KMS-11 (cell line): Measurements from ENCODE around the gene HMGXB4.

ENCODE experiments used
- H2AFZ ChIP-seq: fragments of 200-600 bp; sonication (generic); 2 replicates; pipeline ENCODE4 v1.6.1; 2016; ENCODE audit warnings: antibody characterized with exemption, mixed run types, low read depth
- H3K27ac ChIP-seq: fragments of 200-600 bp; sonication (generic); 2 replicates; pipeline ENCODE4 v1.6.1; 2016; ENCODE audit warnings: mild to moderate bottlenecking, mixed run types
- H3K27me3 ChIP-seq: fragments of 200-600 bp; sonication (generic); 2 replicates; pipeline ENCODE4 v1.6.1; 2017; ENCODE audit warnings: mild to moderate bottlenecking, low read depth, mixed run types, moderate library complexity; ENCODE audit not compliant: insufficient read depth
- H3K36me3 ChIP-seq: fragments of 200-600 bp; sonication (generic); 2 replicates; pipeline ENCODE4 v1.6.1; 2017; ENCODE audit warnings: mild to moderate bottlenecking, mixed run types; ENCODE audit not compliant: insufficient read depth
- H3K4me1 ChIP-seq: fragments of 200-600 bp; sonication (generic); 2 replicates; pipeline ENCODE4 v1.6.1; 2016; ENCODE audit warnings: mild to moderate bottlenecking, low read depth, mixed run types; ENCODE audit not compliant: poor library complexity, severe bottlenecking
- H3K4me2 ChIP-seq: fragments of 200-600 bp; sonication (generic); 2 replicates; pipeline ENCODE4 v1.7.0; 2016; ENCODE audit warnings: mild to moderate bottlenecking, mixed run types
- H3K4me3 ChIP-seq: fragments of 200-600 bp; sonication (generic); IDR thresholded peaks from 2 replicates; pipeline ENCODE4 v1.6.1; 2017; ENCODE audit warnings: low read depth, low read length, mixed read lengths; ENCODE audit not compliant: insufficient read depth
- H3K79me2 ChIP-seq: fragments of 200-600 bp; sonication (generic); 2 replicates; pipeline ENCODE4 v1.6.1; 2016; ENCODE audit warnings: low read depth, mixed run types; ENCODE audit not compliant: insufficient read depth
- H3K9ac ChIP-seq: fragments of 200-600 bp; sonication (generic); 2 replicates; pipeline ENCODE4 v1.6.1; 2016; ENCODE audit warnings: mild to moderate bottlenecking, mixed run types
- H4K20me1 ChIP-seq: fragments of 200-600 bp; sonication (generic); 2 replicates; pipeline ENCODE4 v1.6.1; 2016; ENCODE audit warnings: mild to moderate bottlenecking, mixed run types; ENCODE audit not compliant: insufficient read depth
- CTCF ChIP-seq: fragments of 200-600 bp; sonication (generic); conservative IDR thresholded peaks from 2 replicates; pipeline ENCODE4 v1.6.1; 2017; ENCODE audit warnings: low read depth, mild to moderate bottlenecking, antibody characterized with exemption, low read length, moderate library complexity, mixed read lengths

HMGXB4 gene

DNA sequence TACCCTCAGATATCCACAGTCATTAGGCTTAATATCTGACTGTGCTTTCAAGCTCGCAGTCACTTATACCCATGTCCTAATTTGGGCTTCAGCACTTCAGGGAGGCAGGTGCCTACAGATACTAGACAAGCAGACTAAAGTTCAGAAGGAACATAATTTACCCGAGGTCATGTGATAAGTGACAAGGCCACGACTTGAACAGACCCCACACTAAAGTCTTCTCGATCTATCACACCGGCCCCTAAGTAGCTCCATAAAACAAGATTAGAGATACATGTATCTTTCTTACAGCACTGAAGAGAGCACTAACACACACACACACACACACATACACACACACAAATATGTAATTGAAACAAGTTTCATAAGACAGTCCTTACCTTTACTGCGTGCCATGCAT, 75.0 kb downstream of the HMGXB4 start:
- no peaks in the 10 kb centered on the region for H3K79me2 ChIP-seq
- no peak overlapping the region for H3K4me2 ChIP-seq
- no peak overlapping the region for H3K4me3 ChIP-seq
- peaks cover 33% of the 10 kb centered on the region for H3K4me1 ChIP-seq
- no peak overlapping the region for H3K9ac ChIP-seq
- no peaks in the 10 kb centered on the region for H3K27me3 ChIP-seq
- H4K20me1 ChIP-seq, result no peaks in the 10 kb centered on the region
- no peaks in the 10 kb centered on the region for H3K36me3 ChIP-seq
- H3K27ac ChIP-seq, result no peak overlapping the region
- no peak for TF ChIP-seq CTCF
- no peak overlapping the region for H2AFZ ChIP-seq

- no peaks in the 10 kb centered on the region for H3K27me3 ChIP-seq
- peaks cover 35% of the 10 kb centered on the region for H3K4me1 ChIP-seq
- no peak overlapping the region for H2AFZ ChIP-seq
- no peak overlapping the region for H3K9ac ChIP-seq
- no peak overlapping the region for H3K4me3 ChIP-seq
- H3K4me2 ChIP-seq, result no peak overlapping the region
- no peak overlapping the region for H3K27ac ChIP-seq
- no peaks in the 10 kb centered on the region for H3K79me2 ChIP-seq
- H3K36me3 ChIP-seq, result no peaks in the 10 kb centered on the region
- TF ChIP-seq CTCF, result no peak
- H4K20me1 ChIP-seq, result no peaks in the 10 kb centered on the region
Observed at GRCh38 chr22:35333220-35333619, 75.9 kb downstream of the HMGXB4 start.

DNA sequence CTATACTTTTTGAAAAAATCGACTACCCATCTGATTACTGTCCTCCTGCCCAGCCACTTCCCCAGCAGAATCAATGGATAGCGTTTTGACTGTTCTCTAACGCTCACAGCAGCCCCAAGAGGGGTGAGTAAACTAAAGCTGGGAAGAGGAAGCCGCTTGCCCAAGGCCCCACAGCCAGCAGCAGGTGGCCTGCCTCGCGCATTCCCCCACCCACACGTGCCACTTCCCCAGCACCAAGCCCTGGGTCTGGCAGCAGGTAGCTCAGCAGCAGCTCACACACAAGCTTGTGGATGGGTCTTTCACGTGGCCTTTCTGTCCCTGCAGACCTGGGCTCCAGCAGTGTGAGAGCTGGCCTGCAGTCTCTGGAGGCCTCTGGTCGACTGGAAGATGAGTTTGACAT, 76.7 kb downstream of the HMGXB4 start:
- H2AFZ ChIP-seq, result no peak overlapping the region
- no peaks in the 10 kb centered on the region for H3K36me3 ChIP-seq
- H3K4me2 ChIP-seq, result no peak overlapping the region
- H3K27me3 ChIP-seq, result no peaks in the 10 kb centered on the region
- no peak overlapping the region for H3K27ac ChIP-seq
- H4K20me1 ChIP-seq, result no peaks in the 10 kb centered on the region
- H3K4me3 ChIP-seq, result no peak overlapping the region
- no peak overlapping the region for H3K9ac ChIP-seq
- no peak for TF ChIP-seq CTCF
- H3K4me1 ChIP-seq, result peaks cover 30% of the 10 kb centered on the region
- no peaks in the 10 kb centered on the region for H3K79me2 ChIP-seq

DNA sequence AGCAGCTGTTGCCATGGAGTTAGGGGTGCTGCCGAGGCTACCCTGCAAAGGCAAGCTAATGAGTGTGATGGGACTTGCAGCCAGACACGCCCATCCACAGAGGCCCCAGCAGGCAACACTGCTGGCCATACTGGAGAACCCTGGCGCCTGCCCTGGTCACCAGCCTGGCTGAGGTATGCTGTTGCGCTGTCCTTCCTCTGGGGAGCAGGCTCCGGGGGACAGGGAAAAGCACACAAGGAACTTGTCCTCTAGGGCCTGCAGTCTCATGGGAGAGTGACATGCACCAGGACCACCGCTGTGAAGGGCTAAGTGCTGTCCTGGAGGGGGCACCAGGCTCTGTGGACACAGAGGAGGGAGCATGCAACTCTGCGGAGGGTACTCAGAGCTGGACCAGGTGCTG, 78.2 kb downstream of the HMGXB4 start:
- H3K4me2 ChIP-seq, result no peak overlapping the region
- no peak overlapping the region for H3K4me3 ChIP-seq
- H2AFZ ChIP-seq, result no peak overlapping the region
- no peak for TF ChIP-seq CTCF
- H3K36me3 ChIP-seq, result no peaks in the 10 kb centered on the region
- H3K27ac ChIP-seq, result no peak overlapping the region
- no peaks in the 10 kb centered on the region for H4K20me1 ChIP-seq
- peaks cover 15% of the 10 kb centered on the region for H3K4me1 ChIP-seq
- no peaks in the 10 kb centered on the region for H3K27me3 ChIP-seq
- H3K79me2 ChIP-seq, result no peaks in the 10 kb centered on the region
- no peak overlapping the region for H3K9ac ChIP-seq
